Progenitor cell of endocrine pancreas (in vitro differentiated cells): ENCODE data around the gene MYO1E. TPM values are rescaled to one million over a fixed set of nuclear protein-coding genes. Genes with fewer than 3 reads are reported as not detected.

Experiments used
- DNase-seq: peaks from one replicate; pipeline ENCODE4 v3.0.0; 2021; ENCODE audit warnings: low spot score; ENCODE audit not compliant: unreplicated experiment
- H3K27ac Mint-ChIP-seq: 2 replicates; pipeline ENCODE4 v1.8.0; 2021; ENCODE audit warnings: mild to moderate bottlenecking, moderate library complexity, mixed read lengths
- H3K27me3 Mint-ChIP-seq: 2 replicates; pipeline ENCODE4 v1.8.0; 2021; ENCODE audit warnings: mixed read lengths
- H3K36me3 Mint-ChIP-seq: 2 replicates; pipeline ENCODE4 v1.8.0; 2022; ENCODE audit warnings: mixed read lengths; ENCODE audit not compliant: insufficient read depth
- H3K4me1 Mint-ChIP-seq: 2 replicates; pipeline ENCODE4 v1.8.0; 2021; ENCODE audit warnings: low read depth, mixed read lengths
- H3K4me3 Mint-ChIP-seq: 2 replicates; pipeline ENCODE4 v1.8.0; 2021; ENCODE audit warnings: low read depth, mild to moderate bottlenecking, moderate library complexity, mixed read lengths
- H3K9me3 Mint-ChIP-seq: 2 replicates; pipeline ENCODE4 v1.8.0; 2021; ENCODE audit warnings: low read depth, mixed read lengths
- CTCF ChIP-seq: fragments of 200-600 bp; sonication (generic); IDR thresholded peaks from one replicate; pipeline ENCODE4 v1.5.0; 2021; ENCODE audit warnings: antibody characterized with exemption, mild to moderate bottlenecking; ENCODE audit not compliant: unreplicated experiment
- total RNA-seq: library from RNA; stranded (reverse); gene quantifications from 2 replicates; pipeline ENCODE4 v1.2.1, GENCODE V29; 2021

The MYO1E gene
- total RNA-seq, 1 donor from 2014 or later: 40.4 TPM

GRCh38 chr15:59335207-59335786 lies 37.4 kb downstream of the MYO1E start:
- Mint-ChIP-seq H3K36me3 (no peaks in the 10 kb centered on the region), H3K4me1 (no peaks in the 10 kb centered on the region), H3K9me3 (no peaks in the 10 kb centered on the region), H3K4me3 (no peak overlapping the region), H3K27ac (no peak overlapping the region), H3K27me3 (no peaks in the 10 kb centered on the region)
- no peak for TF ChIP-seq CTCF
- no peak for DNase-seq

- peaks cover 4% of the 10 kb centered on the region for H3K4me1 Mint-ChIP-seq
- no peak overlapping the region for H3K27ac Mint-ChIP-seq
Observed at GRCh38 chr15:59334076-59334415, 38.6 kb downstream of the MYO1E start.

GRCh38 chr15:59333401-59334075 lies 39.1 kb downstream of the MYO1E start:
- DNase-seq: no peak
- H3K9me3 Mint-ChIP-seq: no peaks in the 10 kb centered on the region
- H3K36me3 Mint-ChIP-seq: no peaks in the 10 kb centered on the region
- H3K27ac Mint-ChIP-seq: no peak overlapping the region
- peaks cover 4% of the 10 kb centered on the region for H3K4me1 Mint-ChIP-seq
- no peaks in the 10 kb centered on the region for H3K27me3 Mint-ChIP-seq
- TF ChIP-seq CTCF: no peak
- H3K4me3 Mint-ChIP-seq: no peak overlapping the region

More at GRCh38 chr15:59334076-59334415, 38.6 kb downstream of the MYO1E start:
- Mint-ChIP-seq H3K4me3 (no peak overlapping the region), H3K27me3 (no peaks in the 10 kb centered on the region), H3K9me3 (no peaks in the 10 kb centered on the region), H3K36me3 (no peaks in the 10 kb centered on the region)
- DNase-seq: no peak
- no peak for TF ChIP-seq CTCF

GRCh38 chr15:59332009-59332408 lies 40.7 kb downstream of the MYO1E start:
- Mint-ChIP-seq H3K27me3 (no peaks in the 10 kb centered on the region), H3K9me3 (no peaks in the 10 kb centered on the region), H3K36me3 (no peaks in the 10 kb centered on the region), H3K27ac (no peak overlapping the region), H3K4me1 (peaks cover 4% of the 10 kb centered on the region), H3K4me3 (no peak overlapping the region)
- no peak for TF ChIP-seq CTCF
- no peak for DNase-seq

- Mint-ChIP-seq H3K4me3 (no peak overlapping the region), H3K4me1 (peaks cover 4% of the 10 kb centered on the region), H3K27me3 (no peaks in the 10 kb centered on the region), H3K9me3 (no peaks in the 10 kb centered on the region), H3K27ac (no peak overlapping the region), H3K36me3 (no peaks in the 10 kb centered on the region)
- TF ChIP-seq CTCF: no peak
- no peak for DNase-seq
Observed at GRCh38 chr15:59330649-59331048, 42.0 kb downstream of the MYO1E start.
